ENCODE data around the gene NEU1. TPM values are rescaled to one million over a fixed set of nuclear protein-coding genes. Genes with fewer than 3 reads are reported as not detected.

Gene NEU1
- total and polyA plus RNA-seq, 2 donors (not counting 1 experiment from before 2014, with no cell fraction given), result 25.3 to 35.1 TPM

DNA sequence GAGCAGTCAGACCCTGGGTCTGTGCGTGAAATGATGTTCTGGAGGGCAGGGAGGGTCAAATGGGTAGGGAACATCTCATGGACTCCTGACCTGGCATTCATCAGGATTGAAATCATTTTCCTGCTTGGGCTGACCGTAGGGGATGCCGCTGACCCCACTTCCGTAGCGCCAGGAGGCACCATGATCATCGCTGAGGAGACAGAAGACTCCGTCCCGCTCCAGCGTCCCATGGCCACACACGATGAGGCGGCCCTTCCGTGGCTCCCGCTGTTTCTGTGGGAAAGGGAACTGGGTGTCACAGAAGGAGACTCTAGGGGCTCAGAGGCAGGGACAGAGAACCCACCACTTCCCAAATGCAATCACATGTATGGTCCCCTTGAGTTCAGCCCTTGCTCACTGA lies 2.3 kb downstream of the NEU1 start:
- Histone ChIP-seq H3K79me2 (ENCODE audit: control insufficient read depth, insufficient read depth, low read length) (peaks cover 17% of the 10 kb centered on the region), H3K9ac (ENCODE audit: low read length) (no peak overlapping the region), H3K4me1 (ENCODE audit: control insufficient read depth in 2 of 2, insufficient read depth in 2 of 2, low read length in 2 of 2) (peaks cover 18 to 23% of the 10 kb centered on the region in 2 donors), H3K27ac (ENCODE audit: low read length in 2 of 2) (no peak overlapping the region), H3K27me3 (replicated peaks in 1 of 4; ENCODE audit: control extremely low read depth in 1 of 4, control insufficient read depth in 3 of 4, insufficient read depth in 4 of 4, low read length in 3 of 4) (no peaks in the 10 kb centered on the region), H2AFZ (ENCODE audit: insufficient read depth, low read depth, low read length, poor library complexity, severe bottlenecking) (no peak overlapping the region), H3K9me3 (ENCODE audit: control extremely low read depth in 1 of 3, control insufficient read depth in 2 of 3, insufficient read depth in 1 of 3, low read length in 2 of 3) (no peaks in the 10 kb centered on the region), H3K4me3 (ENCODE audit: control extremely low read depth in 1 of 5, extremely low read depth in 1 of 5, insufficient read depth in 1 of 5, low read depth in 2 of 5, low read length in 4 of 5) (no peak overlapping the region), H3K4me2 (replicated peaks; ENCODE audit: low read depth, low read length, poor library complexity, severe bottlenecking) (no peak overlapping the region), H3K36me3 (replicated peaks in 1 of 2; ENCODE audit: control extremely low read depth in 1 of 2, control insufficient read depth in 1 of 2, extremely low read depth in 1 of 2, insufficient read depth in 2 of 2, low read length in 1 of 2) (peaks cover 2 to 27% of the 10 kb centered on the region in 2 experiments), H4K20me1 (ENCODE audit: control insufficient read depth, insufficient read depth, low read length, poor library complexity, severe bottlenecking) (no peaks in the 10 kb centered on the region)
- no peak overlapping the region for H3K4me3 Mint-ChIP-seq
- DNase-seq (no peak), ATAC-seq (ENCODE audit: low read depth) (no peak)
- no peaks in the 10 kb centered on the region for H3K9me3 Mint-ChIP-seq (ENCODE audit: insufficient read depth)
- WGBS (ENCODE audit: insufficient coverage), result 97% methylated on average over 13 of the region's 13 CpGs
- ChIA-PET POLR2A (interaction anchor here (0.5 kb wide), 2 partner anchors 54 to 98 kb away, joined by 3 read pairs; partner anchors contain the start of genes LSM2, NELFE and SKIC2), CTCF (no interaction called here)
- intact Hi-C loops (cut with micrococcal nuclease), result loop anchor here (5.0 to 10.0 kb wide), 3 partner anchors 43 to 366 kb away; partner anchors contain the start of genes HSPA1A, HSPA1L, MICB and VARS1
- no peaks in the 10 kb centered on the region for H3K27me3 Mint-ChIP-seq
- TF ChIP-seq EZH2 (IDR thresholded peaks at IDR 0.05; ENCODE audit: borderline replicate concordance, insufficient read depth, low read depth, low read length, poor library complexity, severe bottlenecking), result no peak
- TF ChIP-seq, protein P1, sequence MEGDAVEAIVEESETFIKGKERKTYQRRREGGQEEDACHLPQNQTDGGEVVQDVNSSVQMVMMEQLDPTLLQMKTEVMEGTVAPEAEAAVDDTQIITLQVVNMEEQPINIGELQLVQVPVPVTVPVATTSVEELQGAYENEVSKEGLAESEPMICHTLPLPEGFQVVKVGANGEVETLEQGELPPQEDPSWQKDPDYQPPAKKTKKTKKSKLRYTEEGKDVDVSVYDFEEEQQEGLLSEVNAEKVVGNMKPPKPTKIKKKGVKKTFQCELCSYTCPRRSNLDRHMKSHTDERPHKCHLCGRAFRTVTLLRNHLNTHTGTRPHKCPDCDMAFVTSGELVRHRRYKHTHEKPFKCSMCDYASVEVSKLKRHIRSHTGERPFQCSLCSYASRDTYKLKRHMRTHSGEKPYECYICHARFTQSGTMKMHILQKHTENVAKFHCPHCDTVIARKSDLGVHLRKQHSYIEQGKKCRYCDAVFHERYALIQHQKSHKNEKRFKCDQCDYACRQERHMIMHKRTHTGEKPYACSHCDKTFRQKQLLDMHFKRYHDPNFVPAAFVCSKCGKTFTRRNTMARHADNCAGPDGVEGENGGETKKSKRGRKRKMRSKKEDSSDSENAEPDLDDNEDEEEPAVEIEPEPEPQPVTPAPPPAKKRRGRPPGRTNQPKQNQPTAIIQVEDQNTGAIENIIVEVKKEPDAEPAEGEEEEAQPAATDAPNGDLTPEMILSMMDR (IDR thresholded peaks at IDR 0.05), result no peak
- H3K27ac Mint-ChIP-seq, result no peak overlapping the region
- H3K4me1 Mint-ChIP-seq, result peaks cover 24% of the 10 kb centered on the region

- ChIA-PET POLR2A (interaction anchor here (0.5 to 0.8 kb wide), 2 partner anchors 53 to 237 kb away, joined by 3 read pairs; partner anchors contain the start of gene LSM2), CTCF (interaction anchor here (0.6 kb wide), 1 partner anchor 253 kb away, joined by 3 read pairs; no protein-coding TSS in a partner anchor)
- H3K79me2 ChIP-seq (ENCODE audit: control insufficient read depth, insufficient read depth, low read length), result peaks cover 17% of the 10 kb centered on the region
- H3K27me3 Mint-ChIP-seq, result no peaks in the 10 kb centered on the region
- 99% methylated on average over 10 of the region's 11 CpGs for WGBS (ENCODE audit: insufficient coverage)
- no peak overlapping the region for H3K4me3 ChIP-seq (ENCODE audit: control extremely low read depth in 1 of 5, extremely low read depth in 1 of 5, insufficient read depth in 1 of 5, low read depth in 2 of 5, low read length in 4 of 5)
- intact Hi-C loops (cut with micrococcal nuclease), result loop anchor here (5.0 to 10.0 kb wide), 3 partner anchors 43 to 365 kb away; partner anchors contain the start of genes HSPA1A, HSPA1L, MICB and VARS1
- no peak overlapping the region for H2AFZ ChIP-seq (ENCODE audit: insufficient read depth, low read depth, low read length, poor library complexity, severe bottlenecking)
- H3K27ac Mint-ChIP-seq, result no peak overlapping the region
- TF ChIP-seq, protein P1 (IDR thresholded peaks at IDR 0.05), result no peak
- TF ChIP-seq EZH2 (IDR thresholded peaks at IDR 0.05; ENCODE audit: borderline replicate concordance, insufficient read depth, low read depth, low read length, poor library complexity, severe bottlenecking), result no peak
- H3K36me3 ChIP-seq (replicated peaks in 1 of 2; ENCODE audit: control extremely low read depth in 1 of 2, control insufficient read depth in 1 of 2, extremely low read depth in 1 of 2, insufficient read depth in 2 of 2, low read length in 1 of 2), result peaks cover 2 to 27% of the 10 kb centered on the region in 2 experiments
- no peak overlapping the region for H3K9ac ChIP-seq (ENCODE audit: low read length)
- ATAC-seq (ENCODE audit: low read depth) (no peak), DNase-seq (no peak)
- no peak overlapping the region for H3K4me2 ChIP-seq (replicated peaks; ENCODE audit: low read depth, low read length, poor library complexity, severe bottlenecking)
- H3K4me1 ChIP-seq (ENCODE audit: control insufficient read depth in 2 of 2, insufficient read depth in 2 of 2, low read length in 2 of 2), result peaks cover 18 to 23% of the 10 kb centered on the region in 2 donors
- H3K9me3 ChIP-seq (ENCODE audit: control extremely low read depth in 1 of 3, control insufficient read depth in 2 of 3, insufficient read depth in 1 of 3, low read length in 2 of 3), result no peaks in the 10 kb centered on the region
- H3K4me1 Mint-ChIP-seq, result peaks cover 24% of the 10 kb centered on the region
- H3K9me3 Mint-ChIP-seq (ENCODE audit: insufficient read depth), result no peaks in the 10 kb centered on the region
- no peaks in the 10 kb centered on the region for H3K27me3 ChIP-seq (replicated peaks in 1 of 4; ENCODE audit: control extremely low read depth in 1 of 4, control insufficient read depth in 3 of 4, insufficient read depth in 4 of 4, low read length in 3 of 4)
- H3K27ac ChIP-seq (ENCODE audit: low read length in 2 of 2), result no peak overlapping the region
- H4K20me1 ChIP-seq (ENCODE audit: control insufficient read depth, insufficient read depth, low read length, poor library complexity, severe bottlenecking), result no peaks in the 10 kb centered on the region
- no peak overlapping the region for H3K4me3 Mint-ChIP-seq
Observed at GRCh38 chr6:31859923-31860322, 2.7 kb downstream of the NEU1 start.
